NT2/D1 (cell line): ENCODE data around the gene MTMR1.

Experiments
- SUZ12 ChIP-seq: IDR thresholded peaks from 2 replicates; pipeline ENCODE4 v1.6.1; 2011; ENCODE audit not compliant: insufficient read length, insufficient read depth; ENCODE audit errors: extremely low read depth
- ZNF274 ChIP-seq: IDR thresholded peaks from 2 replicates; pipeline ENCODE4 v1.6.1; 2011; ENCODE audit warnings: mild to moderate bottlenecking, low read depth, low read length

GRCh38 chrX:150774798-150775568 lies 81.8 kb downstream of the MTMR1 start:
- TF ChIP-seq ZNF274, result no peak
- TF ChIP-seq SUZ12, result no peak
